Uterus (tissue), 4 donors: ENCODE data around the gene RHBG. TPM values are rescaled to one million over a fixed set of nuclear protein-coding genes. Genes with fewer than 3 reads are reported as not detected.

Experiments
- DNase-seq, 2 donors: peaks; one replicate each; pipeline ENCODE4 v3.0.0-alpha.2; 2019 to 2020
- H3K27ac ChIP-seq, 2 donors: fragments of 200-600 bp; sonication (generic); 1 replicate in 1 of 2; 2 replicates in 1 of 2; pipeline ENCODE4 v1.5.1; 2016 to 2018
- H3K27me3 ChIP-seq, 2 donors: fragments of 200-600 bp; sonication (generic); one replicate each; pipeline ENCODE4 v1.5.1; 2018 to 2019; ENCODE audit warnings: control low read depth in 1 of 2
- H3K36me3 ChIP-seq, 2 donors: fragments of 200-600 bp; sonication (generic); one replicate each; pipeline ENCODE4 v1.5.1; 2019; ENCODE audit warnings: control low read depth in 1 of 2
- H3K4me1 ChIP-seq, 2 donors: fragments of 200-600 bp; sonication (generic); one replicate each; pipeline ENCODE4 v1.5.1; 2018 to 2019; ENCODE audit warnings: control low read depth in 1 of 2
- H3K4me3 ChIP-seq, 2 donors: fragments of 200-600 bp; sonication (generic); 1 replicate in 1 of 2; 2 replicates in 1 of 2; pipeline ENCODE4 v1.5.1; 2018 to 2019; ENCODE audit warnings: mild to moderate bottlenecking in 1 of 2
- H3K9me3 ChIP-seq, 2 donors: fragments of 200-600 bp; sonication (generic); one replicate each; pipeline ENCODE4 v1.5.1; 2019; ENCODE audit warnings: control low read depth in 1 of 2
- POLR2A ChIP-seq, 2 donors: fragments of 450-650 bp; IDR thresholded peaks; one replicate each; pipeline ENCODE4 v1.6.1; 2016; ENCODE audit warnings: antibody characterized with exemption in 2 of 2, mild to moderate bottlenecking in 1 of 2, moderate library complexity in 1 of 2
- intact Hi-C: fragments of 100-400 bp; cut with DNase I; formaldehyde crosslinking; loops from one replicate; pipeline ENCODE4 v1.15.1; 2023; ENCODE audit warnings: low total_unique reads
- total RNA-seq, 4 donors: library from RNA; depleted of rRNA in 3 of 4; stranded (reverse); fragments of >200 nt in 3 of 4; gene quantifications; one replicate each; pipeline versions ENCODE4 v1.1.0 to v1.2.4, GENCODE V29; 2014 to 2023
- TF ChIP-seq, protein P1 (sequence below), 4 experiments: fragments of 200-600 bp in 2 of 4; fragments of 450-650 bp in 2 of 4; sonication (generic) in 2 of 4; IDR thresholded peaks; one replicate each; pipeline ENCODE4 v1.5.1; 2016 to 2019; ENCODE audit warnings: antibody characterized with exemption in 4 of 4, mild to moderate bottlenecking in 2 of 4, moderate library complexity in 1 of 4
- donor health status: DM: yes; HTN: yes; CAD: no.

Gene RHBG
- total RNA-seq, 4 donors from 2014 or later = 0.49 TPM; not detected in 3

DNA sequence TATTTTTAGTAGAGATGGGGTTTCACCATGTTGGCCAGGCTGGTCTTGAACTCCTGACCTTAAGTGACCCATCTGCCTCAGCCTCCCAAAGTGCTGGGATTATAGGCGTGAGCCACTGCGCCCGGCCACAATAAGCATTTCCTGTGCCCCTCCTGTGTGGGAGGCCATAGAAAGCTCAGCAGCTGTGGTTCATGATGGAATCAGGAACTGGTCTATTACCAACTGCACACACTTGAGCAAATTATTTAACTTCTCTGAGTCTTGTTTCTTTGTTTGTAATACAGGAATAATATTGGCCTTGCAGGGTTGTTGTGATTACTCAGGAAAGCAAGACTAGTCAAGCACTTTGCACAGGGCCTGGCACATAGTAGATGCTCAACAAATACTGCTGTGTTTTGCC lies 15.0 kb downstream of the RHBG start:
- Histone ChIP-seq H3K27ac (no peak overlapping the region), H3K4me1 (peaks cover 0 to 4% of the 10 kb centered on the region in 2 donors), H3K9me3 (no peaks in the 10 kb centered on the region), H3K27me3 (no peaks in the 10 kb centered on the region), H3K4me3 (no peak overlapping the region), H3K36me3 (no peaks in the 10 kb centered on the region)
- TF ChIP-seq POLR2A (IDR thresholded peaks at IDR 0.05) = no peak
- TF ChIP-seq, protein P1, sequence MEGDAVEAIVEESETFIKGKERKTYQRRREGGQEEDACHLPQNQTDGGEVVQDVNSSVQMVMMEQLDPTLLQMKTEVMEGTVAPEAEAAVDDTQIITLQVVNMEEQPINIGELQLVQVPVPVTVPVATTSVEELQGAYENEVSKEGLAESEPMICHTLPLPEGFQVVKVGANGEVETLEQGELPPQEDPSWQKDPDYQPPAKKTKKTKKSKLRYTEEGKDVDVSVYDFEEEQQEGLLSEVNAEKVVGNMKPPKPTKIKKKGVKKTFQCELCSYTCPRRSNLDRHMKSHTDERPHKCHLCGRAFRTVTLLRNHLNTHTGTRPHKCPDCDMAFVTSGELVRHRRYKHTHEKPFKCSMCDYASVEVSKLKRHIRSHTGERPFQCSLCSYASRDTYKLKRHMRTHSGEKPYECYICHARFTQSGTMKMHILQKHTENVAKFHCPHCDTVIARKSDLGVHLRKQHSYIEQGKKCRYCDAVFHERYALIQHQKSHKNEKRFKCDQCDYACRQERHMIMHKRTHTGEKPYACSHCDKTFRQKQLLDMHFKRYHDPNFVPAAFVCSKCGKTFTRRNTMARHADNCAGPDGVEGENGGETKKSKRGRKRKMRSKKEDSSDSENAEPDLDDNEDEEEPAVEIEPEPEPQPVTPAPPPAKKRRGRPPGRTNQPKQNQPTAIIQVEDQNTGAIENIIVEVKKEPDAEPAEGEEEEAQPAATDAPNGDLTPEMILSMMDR (IDR thresholded peaks at IDR 0.05) = no peak
- DNase-seq = no peak
- intact Hi-C loops = no loop called here

DNA sequence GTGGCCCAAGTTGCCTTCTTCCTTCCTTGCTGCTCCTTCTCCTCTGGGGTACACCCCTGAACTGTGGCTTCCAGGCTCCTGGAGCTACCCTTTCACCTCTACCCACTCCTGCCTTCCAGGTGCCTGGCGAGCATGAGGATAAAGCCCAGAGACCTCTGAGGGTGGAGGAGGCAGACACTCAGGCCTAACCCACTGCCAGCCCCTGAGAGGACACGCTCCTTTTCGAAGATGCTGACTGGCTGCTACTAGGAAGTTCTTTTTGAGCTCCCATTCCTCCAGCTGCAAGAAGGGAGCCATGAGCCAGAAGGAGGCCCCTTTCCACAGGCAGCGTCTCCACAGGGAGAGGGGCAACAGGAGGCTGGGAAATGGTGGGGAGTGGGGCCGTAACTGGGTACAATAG lies 15.6 kb downstream of the RHBG start:
- Histone ChIP-seq H3K27me3 (no peaks in the 10 kb centered on the region), H3K36me3 (no peaks in the 10 kb centered on the region), H3K4me3 (no peak overlapping the region), H3K9me3 (no peaks in the 10 kb centered on the region), H3K27ac (no peak overlapping the region), H3K4me1 (peaks cover 0 to 4% of the 10 kb centered on the region in 2 donors)
- no peak for DNase-seq
- TF ChIP-seq, protein P1 (IDR thresholded peaks at IDR 0.05) = no peak
- no peak for TF ChIP-seq POLR2A (IDR thresholded peaks at IDR 0.05)
- intact Hi-C loops = loop anchor here (5.0 kb wide), 1 partner anchor 58 kb away; no protein-coding TSS in a partner anchor

DNA sequence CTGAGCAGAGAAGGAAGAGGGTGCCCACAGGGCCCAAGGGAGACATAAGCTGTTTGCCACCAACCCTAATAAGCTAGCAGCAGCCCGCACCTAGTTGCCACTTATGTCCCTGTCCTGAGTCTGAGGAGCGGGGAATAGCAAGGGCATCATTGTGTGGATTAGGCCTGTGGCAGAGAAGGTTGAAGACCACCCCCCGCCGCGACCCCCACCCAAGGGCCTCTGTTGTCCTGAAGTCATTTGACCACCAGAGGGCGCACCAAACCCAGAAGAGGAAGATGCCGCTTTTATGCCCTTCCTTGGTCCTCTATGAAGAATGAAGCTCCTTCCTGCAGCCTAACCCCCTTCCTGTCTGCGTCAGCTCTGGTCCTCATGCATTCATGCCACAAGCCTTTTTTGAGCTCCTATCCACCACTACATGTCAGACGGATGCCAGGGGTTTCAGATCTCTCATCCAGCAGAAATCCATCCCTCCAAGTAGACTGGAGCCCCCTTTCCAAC lies 16.6 kb downstream of the RHBG start:
- no peaks in the 10 kb centered on the region for H3K36me3 ChIP-seq
- peak; percentile 47 to 56 for DNase-seq
- H3K27ac ChIP-seq = no peak overlapping the region
- H3K4me3 ChIP-seq = no peak overlapping the region
- peaks cover 0 to 4% of the 10 kb centered on the region in 2 donors for H3K4me1 ChIP-seq
- intact Hi-C loops = loop anchor here (5.0 kb wide), 1 partner anchor 57 kb away; no protein-coding TSS in a partner anchor
- no peaks in the 10 kb centered on the region for H3K9me3 ChIP-seq
- TF ChIP-seq, protein P1 (IDR thresholded peaks at IDR 0.05) = peak; percentile 78 to 86 (median 80)
- TF ChIP-seq POLR2A (IDR thresholded peaks at IDR 0.05) = no peak
- no peaks in the 10 kb centered on the region for H3K27me3 ChIP-seq

DNA sequence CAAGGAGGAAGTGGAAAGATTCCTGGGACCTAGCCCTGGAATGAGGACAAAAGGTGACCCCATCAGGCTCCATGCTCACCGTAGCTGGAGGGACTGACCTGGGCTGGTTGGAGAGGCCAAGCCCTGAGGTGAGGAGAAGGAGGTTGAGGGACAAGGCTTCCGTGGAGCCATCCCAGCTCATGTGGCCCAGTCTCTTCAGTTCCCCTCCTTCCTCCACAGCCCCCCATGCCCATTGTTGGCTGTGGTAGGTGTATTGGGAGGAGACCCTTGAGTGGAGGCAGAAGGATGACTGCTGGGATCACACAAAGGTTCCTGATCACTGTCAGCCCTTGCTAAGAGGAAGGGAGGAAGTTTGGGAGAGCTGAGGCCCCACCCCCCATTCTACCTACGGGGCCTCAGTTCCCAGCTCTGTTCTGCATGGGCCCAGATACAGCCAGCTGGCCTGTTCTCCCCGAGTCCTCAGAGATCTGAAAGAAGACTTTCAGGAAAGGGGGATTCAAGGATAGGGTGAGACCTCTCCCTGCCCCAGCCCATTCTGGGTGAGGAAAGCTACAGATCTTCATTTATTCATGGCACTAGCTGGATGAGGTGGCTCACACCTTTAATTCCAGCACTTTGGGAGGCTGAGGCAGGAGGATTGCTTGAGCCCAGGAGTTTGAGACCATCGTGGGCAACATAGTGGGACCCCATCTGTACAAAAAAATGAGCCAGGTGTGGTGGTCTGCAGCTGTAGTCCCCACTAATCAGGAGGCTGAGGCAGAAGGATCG lies 17.3 kb downstream of the RHBG start:
- peaks cover 0 to 4% of the 10 kb centered on the region in 2 donors for H3K4me1 ChIP-seq
- intact Hi-C loops = loop anchor here (5.0 kb wide), 1 partner anchor 56 kb away; no protein-coding TSS in a partner anchor
- TF ChIP-seq, protein P1 (IDR thresholded peaks at IDR 0.05) = no peak
- H3K27ac ChIP-seq = no peak overlapping the region
- no peaks in the 10 kb centered on the region for H3K9me3 ChIP-seq
- H3K36me3 ChIP-seq = no peaks in the 10 kb centered on the region
- H3K4me3 ChIP-seq = no peak overlapping the region
- no peak for DNase-seq
- H3K27me3 ChIP-seq = no peaks in the 10 kb centered on the region
